Measurements from ENCODE around the gene RBMS3.

DNA sequence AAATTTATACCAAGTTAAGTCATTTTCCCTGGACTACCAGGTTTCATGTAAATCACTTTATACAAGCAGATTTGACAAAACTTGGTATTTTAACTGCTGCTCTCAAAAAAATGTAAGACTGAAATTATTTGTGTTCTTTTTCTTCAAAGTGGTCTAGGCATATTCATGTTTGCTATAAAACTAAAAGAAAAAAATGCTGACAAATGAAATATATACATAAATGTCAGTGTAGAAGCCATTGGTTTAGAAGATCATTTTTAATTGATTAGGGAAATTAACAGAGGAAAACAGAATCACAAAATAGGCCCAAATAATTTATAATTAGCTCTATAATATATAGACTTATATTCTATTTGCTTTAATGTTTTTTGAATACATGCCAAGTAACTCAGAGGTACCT is 523.2 kb downstream of the RBMS3 start:
- no peak for TF ChIP-seq NRF1 (IDR thresholded peaks at IDR 0.05; ENCODE audit: low read depth, low read length)
- TF ChIP-seq SRF (IDR thresholded peaks at IDR 0.05; ENCODE audit: low read depth, low read length) = no peak
- TF ChIP-seq, protein P1, sequence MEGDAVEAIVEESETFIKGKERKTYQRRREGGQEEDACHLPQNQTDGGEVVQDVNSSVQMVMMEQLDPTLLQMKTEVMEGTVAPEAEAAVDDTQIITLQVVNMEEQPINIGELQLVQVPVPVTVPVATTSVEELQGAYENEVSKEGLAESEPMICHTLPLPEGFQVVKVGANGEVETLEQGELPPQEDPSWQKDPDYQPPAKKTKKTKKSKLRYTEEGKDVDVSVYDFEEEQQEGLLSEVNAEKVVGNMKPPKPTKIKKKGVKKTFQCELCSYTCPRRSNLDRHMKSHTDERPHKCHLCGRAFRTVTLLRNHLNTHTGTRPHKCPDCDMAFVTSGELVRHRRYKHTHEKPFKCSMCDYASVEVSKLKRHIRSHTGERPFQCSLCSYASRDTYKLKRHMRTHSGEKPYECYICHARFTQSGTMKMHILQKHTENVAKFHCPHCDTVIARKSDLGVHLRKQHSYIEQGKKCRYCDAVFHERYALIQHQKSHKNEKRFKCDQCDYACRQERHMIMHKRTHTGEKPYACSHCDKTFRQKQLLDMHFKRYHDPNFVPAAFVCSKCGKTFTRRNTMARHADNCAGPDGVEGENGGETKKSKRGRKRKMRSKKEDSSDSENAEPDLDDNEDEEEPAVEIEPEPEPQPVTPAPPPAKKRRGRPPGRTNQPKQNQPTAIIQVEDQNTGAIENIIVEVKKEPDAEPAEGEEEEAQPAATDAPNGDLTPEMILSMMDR (IDR thresholded peaks at IDR 0.05; ENCODE audit: control extremely low read depth in 1 of 3, insufficient read depth in 1 of 3, low read depth in 1 of 3, low read length in 3 of 3) = no peak
- no peak for TF ChIP-seq CHD2 (IDR thresholded peaks at IDR 0.05; ENCODE audit: low read length)
- no peak for TF ChIP-seq HDAC6 (IDR thresholded peaks at IDR 0.05; ENCODE audit: low read depth, low read length)
- TF ChIP-seq JUN (IDR thresholded peaks at IDR 0.05; ENCODE audit: low read depth, low read length) = no peak
- no peak for TF ChIP-seq BCL11A (IDR thresholded peaks at IDR 0.05; ENCODE audit: low read depth in 2 of 2, low read length in 2 of 2)
- TF ChIP-seq, protein P2, sequence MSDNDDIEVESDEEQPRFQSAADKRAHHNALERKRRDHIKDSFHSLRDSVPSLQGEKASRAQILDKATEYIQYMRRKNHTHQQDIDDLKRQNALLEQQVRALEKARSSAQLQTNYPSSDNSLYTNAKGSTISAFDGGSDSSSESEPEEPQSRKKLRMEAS (IDR thresholded peaks at IDR 0.05) = no peak
- TF ChIP-seq KDM1A (IDR thresholded peaks at IDR 0.05; ENCODE audit: borderline replicate concordance, low read length) = no peak
- TF ChIP-seq POLR2AphosphoS5 (IDR thresholded peaks at IDR 0.05; ENCODE audit: low read depth, low read length) = no peak
- no peak for TF ChIP-seq TAF1 (IDR thresholded peaks at IDR 0.05; ENCODE audit: low read depth, low read length)
- no peak for TF ChIP-seq EZH2 (IDR thresholded peaks at IDR 0.05; ENCODE audit: low read depth, low read length, severe bottlenecking)
